NCI-H82 treated with DMSO at 0.1 percent for 48 hours (cell line): ENCODE results near the gene PDZRN3.
A peak's percentile ranks its signal among the peaks of the same experiment; 100 is the strongest.

Source experiments
- DNase-seq: peaks from one replicate; lab custom pipeline; 2025; ENCODE audit not compliant: unreplicated experiment; lab: John Stamatoyannopoulos, UW

The PDZRN3 gene

DNA sequence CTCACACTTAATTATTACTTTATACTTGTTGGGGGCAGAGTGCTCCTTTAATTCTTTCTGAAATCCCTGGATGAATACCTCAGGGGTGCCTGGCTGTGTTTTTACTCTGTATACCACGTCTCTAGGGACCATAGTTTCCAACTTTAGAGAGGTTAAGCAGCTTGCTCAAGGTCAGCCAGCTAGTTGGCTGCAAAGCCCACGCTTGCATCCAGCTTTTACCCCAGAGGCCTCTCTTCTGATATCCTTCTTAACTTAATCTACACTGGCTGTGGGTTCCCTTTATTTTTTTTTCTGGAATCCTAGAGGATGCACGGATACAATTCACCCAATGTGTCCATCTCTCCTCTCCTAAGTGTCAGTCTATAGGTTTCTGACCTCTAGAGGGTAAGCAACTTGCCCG is 1.4 kb downstream of the PDZRN3 start:
- peak; percentile 62 for DNase-seq

DNA sequence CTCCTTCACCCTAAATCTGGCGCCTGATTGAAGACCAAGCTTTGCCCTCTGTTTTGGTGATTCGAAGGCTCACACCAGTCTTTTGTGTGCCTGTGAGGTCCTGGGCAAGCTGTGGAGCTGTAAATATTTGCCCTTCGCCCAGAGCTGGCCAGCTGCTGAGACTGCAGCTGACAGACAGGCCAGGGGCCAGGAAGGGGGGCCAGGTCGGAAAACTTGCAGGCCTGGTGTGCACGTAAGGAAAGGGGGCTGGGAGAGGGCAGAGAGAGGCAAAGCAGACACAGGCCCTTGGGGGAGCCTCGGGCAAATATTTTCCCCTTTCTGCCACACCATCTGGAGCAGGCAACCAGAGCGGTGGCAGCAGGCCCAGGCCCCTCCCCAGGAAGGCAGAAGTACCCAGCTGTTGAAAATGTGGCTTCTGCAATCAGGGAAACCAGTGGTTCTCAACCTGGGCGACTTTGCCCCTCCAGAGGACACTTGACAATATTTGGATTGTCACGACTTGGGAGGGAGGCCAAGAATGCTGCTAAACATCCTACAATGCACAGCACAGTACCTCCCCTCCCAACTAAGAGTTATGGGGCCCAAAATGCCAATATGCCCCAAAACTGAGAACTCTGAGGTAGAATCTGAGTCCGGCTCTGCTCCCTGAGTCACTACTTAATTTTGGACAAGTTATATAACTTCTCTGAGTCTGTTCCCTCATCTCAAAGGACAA is 2.5 kb downstream of the PDZRN3 start:
- no peak for DNase-seq

DNA sequence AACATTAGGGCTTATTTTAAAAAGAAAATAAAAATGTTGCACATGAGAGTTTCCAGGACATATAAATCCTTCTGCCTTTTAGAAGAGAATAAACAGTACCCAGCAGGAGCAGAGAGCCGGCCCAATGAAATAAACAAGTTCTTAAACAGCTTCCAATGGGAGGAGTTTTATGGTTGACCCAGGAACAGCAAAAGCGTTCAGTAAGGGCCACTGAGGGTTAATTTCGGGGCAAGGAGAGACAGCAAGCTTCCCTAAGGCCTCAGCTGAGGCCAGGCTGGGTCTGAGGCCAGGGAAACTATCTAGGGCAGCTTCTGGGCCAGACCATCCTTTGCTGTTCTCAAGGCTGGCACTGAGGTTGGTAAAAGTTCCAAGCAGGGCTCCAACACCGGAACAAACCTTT is 3.4 kb downstream of the PDZRN3 start:
- DNase-seq, result no peak

DNA sequence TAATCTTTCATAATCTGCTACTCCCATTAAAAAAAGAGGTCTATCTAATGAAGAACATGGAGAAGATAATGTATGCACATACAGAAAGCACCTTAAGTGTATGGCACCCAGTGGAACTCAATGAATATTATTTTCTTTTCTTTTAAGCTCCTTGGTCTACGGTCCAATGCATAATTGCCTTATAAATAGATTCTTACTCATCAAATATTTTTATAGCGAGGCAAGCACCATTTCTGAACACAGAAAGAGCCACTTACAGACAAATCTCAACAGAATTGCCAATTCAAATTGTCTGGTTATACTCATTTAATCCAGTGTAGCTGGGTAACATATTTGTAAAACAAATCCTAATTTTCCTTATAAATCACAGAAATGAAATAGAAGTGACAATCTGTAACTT is 6.3 kb downstream of the PDZRN3 start:
- no peak for DNase-seq

- DNase-seq, result no peak
Observed at GRCh38 chr3:73616056-73616455, 8.7 kb downstream of the PDZRN3 start.

DNA sequence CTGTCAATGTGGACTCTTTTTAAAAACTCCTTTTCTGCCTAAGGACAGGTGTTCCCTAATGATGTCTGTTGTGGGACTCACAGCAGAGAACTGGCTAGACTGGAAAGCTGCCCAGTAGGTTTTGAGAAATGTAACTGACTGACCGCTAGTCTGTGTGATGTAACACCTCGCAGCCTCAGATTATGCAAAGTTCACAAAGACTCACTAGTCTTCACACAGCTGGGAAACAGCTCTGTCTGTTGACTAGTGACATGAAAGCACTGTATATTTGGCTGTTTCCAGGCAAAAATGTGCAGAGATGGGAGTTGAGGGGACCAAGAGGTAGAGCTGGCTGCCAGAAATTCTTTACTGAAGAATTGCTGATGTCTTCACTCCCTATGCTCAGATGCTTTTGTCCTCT is 10.3 kb downstream of the PDZRN3 start:
- no peak for DNase-seq

DNA sequence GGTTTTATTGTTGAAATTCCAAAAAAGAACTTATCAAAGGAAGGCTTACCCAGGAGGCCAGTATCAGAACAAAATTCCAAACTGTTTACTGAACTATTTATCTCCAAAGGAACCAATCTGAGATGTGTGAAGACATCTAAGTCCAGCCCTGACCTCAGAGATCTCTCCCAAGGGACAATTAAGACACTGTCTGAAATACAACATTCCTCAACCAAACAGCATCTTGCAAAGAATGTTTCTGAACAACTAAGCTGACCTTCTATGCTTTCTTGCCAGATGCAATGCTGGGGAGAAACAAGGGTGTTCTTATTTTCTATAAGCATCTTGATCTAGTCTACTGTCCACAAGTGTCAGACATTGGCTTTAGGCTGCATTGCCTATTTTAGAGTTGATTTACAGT is 13.6 kb downstream of the PDZRN3 start:
- no peak for DNase-seq

GRCh38 chr3:73610493-73610892 is 14.2 kb downstream of the PDZRN3 start:
- DNase-seq, result no peak

- DNase-seq, result no peak
Observed at GRCh38 chr3:73609655-73610054, 15.1 kb downstream of the PDZRN3 start.

DNA sequence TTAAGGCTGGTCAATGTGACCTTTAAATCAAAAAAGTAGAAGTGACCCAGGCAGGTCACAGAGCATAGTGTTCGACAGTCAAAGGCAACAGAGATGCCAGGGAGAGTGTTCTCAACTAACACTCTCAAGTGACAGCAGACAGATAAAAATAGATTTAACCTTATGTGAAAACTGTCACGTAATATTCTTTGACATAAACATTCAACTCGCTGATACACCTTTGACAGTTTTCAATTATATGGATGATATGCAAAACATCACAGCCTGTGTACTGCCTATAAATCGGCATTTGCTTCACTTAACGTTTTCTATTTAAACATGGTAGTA is 15.5 kb downstream of the PDZRN3 start:
- no peak for DNase-seq

DNA sequence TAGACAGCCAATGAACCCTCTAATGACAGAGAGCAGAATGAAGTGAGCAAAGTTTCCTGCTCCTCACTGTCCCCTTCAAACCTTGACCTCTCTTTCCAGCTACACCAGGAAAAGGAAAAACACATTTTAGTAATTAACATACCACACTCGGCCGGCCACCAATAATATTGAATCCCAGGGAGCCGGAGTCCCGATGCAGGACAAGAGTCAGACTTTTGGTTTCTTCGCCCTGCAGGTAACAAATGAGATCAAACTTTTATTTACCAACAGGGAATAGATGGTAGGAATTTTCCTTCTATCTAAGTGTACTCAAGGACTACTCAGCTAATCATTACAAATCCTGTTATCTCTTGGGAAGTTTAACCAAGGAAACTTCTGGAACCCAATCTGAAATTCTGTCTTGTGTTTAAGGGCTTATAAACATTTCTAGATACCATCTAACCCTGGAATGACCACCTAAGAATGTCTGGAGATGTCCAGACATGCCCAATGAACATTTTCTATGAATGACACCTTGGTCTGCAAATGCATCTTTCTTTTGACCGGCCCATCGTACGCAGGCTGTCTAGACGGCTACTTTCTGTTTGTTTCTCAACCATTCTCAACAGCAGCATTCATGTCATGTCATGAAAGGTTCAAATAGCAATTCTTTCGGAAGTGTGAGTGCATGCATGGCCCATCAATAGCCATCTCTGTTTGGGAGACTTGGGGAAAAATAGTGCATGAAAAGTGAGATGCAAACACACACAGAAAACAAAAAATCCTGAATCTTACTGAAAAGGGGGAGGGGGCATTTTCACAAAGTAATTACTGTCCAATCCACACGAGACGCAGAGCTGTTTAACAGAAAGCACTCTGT is 16.1 kb downstream of the PDZRN3 start:
- DNase-seq, result no peak

DNA sequence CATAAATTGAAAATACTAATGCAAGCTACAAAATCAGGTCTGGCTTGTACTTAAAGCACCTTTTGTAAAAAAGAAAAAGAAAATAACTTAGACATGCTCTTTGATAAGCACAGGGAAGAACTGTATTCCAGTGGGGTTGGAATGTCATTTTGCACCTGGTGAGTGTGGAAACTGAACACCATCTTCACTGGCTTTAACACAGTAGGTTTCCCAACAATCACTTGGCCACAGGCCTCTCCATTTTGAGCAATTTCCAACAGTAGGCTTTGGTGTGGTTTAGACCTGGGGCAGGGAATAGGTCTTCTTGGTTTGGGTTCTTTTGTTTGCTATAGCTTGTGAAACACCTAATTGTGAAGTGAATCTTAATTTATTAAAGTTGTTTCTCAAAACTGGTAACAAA is 18.9 kb downstream of the PDZRN3 start:
- no peak for DNase-seq

DNA sequence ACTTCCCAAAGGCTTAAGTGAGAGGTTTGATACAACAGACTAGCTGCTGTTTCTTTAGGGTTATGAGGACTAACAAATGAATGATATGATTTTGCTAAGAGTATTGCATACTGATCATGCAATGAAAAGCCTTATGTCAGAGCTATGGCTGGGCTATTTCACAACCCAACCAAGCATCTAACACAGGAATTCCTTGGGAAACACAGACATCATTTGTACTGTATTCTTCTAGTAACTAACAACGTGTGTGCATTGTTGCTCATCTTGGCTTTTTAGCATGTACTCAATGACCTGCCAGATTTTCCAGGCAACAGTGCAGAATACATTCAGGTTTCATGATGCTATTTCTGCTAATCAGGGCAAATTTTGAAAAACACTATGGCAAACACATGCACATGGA is 19.3 kb downstream of the PDZRN3 start:
- DNase-seq, result no peak

DNA sequence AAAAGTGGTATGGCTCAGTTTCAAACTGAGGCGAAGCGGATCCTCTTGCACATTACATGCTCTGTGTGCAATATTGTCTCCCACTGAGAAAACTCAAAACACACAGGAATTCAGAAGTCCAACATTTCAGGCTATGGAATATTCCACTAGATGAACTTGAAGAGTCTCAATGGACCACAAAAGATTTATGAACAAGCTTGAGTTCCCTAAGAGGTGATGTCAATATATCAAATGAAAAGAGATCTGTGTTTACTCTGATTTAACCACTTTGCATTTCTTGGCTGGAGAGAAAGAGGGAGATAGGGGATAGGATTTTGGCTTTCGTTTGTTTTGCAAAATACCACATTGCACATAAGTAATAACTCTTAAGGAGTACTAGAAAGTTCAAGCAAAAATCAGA is 20.3 kb downstream of the PDZRN3 start:
- no peak for DNase-seq

DNA sequence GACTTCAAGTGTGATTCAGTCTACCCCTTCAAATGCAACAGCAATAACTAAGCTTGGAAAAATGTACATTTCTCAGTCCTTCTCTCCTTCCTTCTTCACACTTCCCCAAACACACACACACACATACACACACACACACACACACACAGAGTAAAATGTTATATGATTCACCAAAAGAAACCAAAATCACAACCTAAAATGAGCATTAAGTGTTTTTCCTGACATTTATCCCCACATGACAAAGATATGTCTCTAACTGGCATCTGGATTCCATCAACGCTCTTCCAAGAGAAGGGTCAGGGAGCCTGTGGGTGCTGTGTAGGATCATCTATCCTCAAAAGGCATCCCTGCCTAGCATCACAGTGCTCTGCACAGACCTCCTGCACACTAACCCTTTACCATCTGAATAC is 21.0 kb downstream of the PDZRN3 start:
- DNase-seq, result no peak

GRCh38 chr3:73602170-73602569 is 22.6 kb downstream of the PDZRN3 start:
- no peak for DNase-seq

GRCh38 chr3:73601481-73601880 is 23.3 kb downstream of the PDZRN3 start:
- DNase-seq, result no peak

DNA sequence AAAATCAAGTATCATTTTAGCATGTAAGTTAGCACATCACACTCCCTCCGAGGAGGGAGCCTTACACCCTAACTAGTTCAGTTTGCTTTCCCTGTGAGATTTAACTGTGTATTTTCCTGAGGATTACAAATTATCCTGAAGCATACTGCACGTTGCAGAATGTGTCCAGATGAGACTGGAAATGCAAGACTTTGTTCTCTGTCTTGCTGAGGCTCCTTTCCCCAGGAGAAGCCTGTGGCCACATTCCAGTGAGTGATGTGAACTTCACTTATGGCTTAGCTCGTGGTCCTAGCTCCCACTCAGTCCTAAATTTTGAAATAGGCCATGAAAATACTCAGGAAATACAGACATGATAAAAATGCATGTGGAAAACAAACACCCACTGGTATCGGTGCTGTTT is 23.7 kb downstream of the PDZRN3 start:
- no peak for DNase-seq

- no peak for DNase-seq
Observed at GRCh38 chr3:73600293-73600938, 24.3 kb downstream of the PDZRN3 start.

GRCh38 chr3:73599605-73600004 is 25.1 kb downstream of the PDZRN3 start:
- no peak for DNase-seq

GRCh38 chr3:73597476-73597875 is 27.3 kb downstream of the PDZRN3 start:
- no peak for DNase-seq
